ENCODE measurements around the gene CELF6.

DNA sequence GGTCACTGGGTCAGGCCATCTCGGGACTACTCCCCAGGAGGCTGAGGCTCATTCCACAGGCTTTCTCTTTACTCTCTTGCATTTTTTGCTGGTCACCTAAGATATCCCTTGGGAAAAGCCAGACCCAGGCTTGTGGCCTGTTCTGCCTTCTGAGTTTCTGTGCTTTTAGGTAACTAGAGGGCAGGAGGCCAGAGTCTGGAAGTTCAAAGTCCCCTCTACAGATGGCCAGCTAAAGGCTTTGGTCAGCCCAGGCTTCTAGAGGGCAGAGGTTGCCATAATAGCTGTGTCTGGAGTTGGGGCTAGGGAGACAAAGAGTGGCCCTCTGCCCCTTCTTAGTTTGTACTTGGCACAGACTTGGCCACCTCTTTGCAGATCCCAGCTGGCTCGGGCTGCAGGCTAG, 39.2 kb downstream of the CELF6 start:
- TF ChIP-seq ZBTB33 (IDR thresholded peaks at IDR 0.05): no peak
- no peak for TF ChIP-seq YY1 (IDR thresholded peaks at IDR 0.05)
- no peak for TF ChIP-seq FOXA1 (IDR thresholded peaks at IDR 0.05)
